ENCODE measurements around the gene HBG2.

HBG2 gene

DNA sequence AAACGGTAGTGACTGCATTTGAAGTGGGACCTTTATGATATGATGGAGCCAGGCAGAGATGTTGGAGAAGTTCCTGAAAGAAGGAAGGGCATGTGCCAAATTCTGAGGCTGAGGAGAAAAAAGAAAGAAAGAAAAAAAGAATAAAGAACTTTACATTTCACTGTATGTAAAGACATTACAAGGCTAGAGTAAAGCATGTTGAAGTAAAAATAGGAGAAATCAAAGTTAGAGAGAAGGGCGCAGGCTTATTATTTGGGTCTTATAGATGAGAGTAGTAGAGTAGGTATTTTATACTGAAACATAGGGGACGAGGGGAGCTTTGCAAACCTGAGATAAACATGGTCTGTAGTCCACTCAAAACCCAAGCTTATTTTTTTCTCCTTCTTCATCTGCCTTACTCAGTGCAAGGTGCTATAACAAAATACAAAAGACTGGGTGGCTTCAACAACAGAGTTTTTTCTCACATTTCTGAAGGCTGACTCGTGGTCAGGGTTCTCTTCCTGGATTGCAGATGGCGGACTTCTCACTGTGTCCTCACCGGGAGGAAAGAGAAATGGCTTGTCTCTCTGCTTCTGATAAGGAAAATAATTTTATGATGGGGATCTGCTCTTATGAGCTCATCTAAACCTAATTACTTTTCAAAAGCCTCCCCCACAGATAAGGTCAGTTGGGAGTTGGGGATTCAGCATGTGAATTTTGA lies 7.7 kb downstream of the HBG2 start:
- Histone ChIP-seq H3K9ac (no peak overlapping the region), H2AFZ (ENCODE audit: low read depth) (no peak overlapping the region), H3K27ac (no peak overlapping the region), H3K27me3 (ENCODE audit: insufficient read depth, low read depth) (no peaks in the 10 kb centered on the region), H3K4me2 (no peak overlapping the region), H3K4me3 (IDR thresholded peaks at IDR 0.05; ENCODE audit: insufficient read depth, low read depth, low read length) (no peak overlapping the region), H3K4me1 (ENCODE audit: low read depth, poor library complexity, severe bottlenecking) (peaks cover 8% of the 10 kb centered on the region), H3K79me2 (ENCODE audit: insufficient read depth, low read depth) (no peaks in the 10 kb centered on the region), H3K36me3 (ENCODE audit: insufficient read depth) (no peaks in the 10 kb centered on the region), H4K20me1 (ENCODE audit: insufficient read depth) (no peaks in the 10 kb centered on the region)
- TF ChIP-seq, protein P1, sequence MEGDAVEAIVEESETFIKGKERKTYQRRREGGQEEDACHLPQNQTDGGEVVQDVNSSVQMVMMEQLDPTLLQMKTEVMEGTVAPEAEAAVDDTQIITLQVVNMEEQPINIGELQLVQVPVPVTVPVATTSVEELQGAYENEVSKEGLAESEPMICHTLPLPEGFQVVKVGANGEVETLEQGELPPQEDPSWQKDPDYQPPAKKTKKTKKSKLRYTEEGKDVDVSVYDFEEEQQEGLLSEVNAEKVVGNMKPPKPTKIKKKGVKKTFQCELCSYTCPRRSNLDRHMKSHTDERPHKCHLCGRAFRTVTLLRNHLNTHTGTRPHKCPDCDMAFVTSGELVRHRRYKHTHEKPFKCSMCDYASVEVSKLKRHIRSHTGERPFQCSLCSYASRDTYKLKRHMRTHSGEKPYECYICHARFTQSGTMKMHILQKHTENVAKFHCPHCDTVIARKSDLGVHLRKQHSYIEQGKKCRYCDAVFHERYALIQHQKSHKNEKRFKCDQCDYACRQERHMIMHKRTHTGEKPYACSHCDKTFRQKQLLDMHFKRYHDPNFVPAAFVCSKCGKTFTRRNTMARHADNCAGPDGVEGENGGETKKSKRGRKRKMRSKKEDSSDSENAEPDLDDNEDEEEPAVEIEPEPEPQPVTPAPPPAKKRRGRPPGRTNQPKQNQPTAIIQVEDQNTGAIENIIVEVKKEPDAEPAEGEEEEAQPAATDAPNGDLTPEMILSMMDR (conservative IDR thresholded peaks at IDR 0.05; ENCODE audit: low read depth, low read length): no peak

DNA sequence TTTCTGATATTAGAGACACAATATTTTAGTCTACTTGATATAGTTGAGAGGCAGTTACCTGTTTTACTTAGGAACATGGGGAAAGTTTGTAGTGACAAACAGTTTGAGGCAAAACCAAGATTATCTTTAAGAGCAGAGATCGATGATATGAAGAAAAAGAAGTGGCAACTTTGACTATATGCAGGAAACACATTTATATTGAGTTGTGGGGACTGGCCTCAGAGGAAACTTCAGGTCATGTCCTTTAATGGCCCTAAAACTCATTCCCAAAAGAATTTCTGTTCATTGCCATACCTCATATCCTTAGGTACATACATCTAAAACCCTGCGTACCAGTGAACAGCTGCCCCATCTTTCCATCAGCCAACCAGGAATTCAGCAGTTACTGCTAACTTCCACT lies 9.4 kb downstream of the HBG2 start:
- H2AFZ ChIP-seq (ENCODE audit: low read depth): no peak overlapping the region
- H3K27ac ChIP-seq: no peak overlapping the region
- H3K9ac ChIP-seq: no peak overlapping the region
- H3K36me3 ChIP-seq (ENCODE audit: insufficient read depth): no peaks in the 10 kb centered on the region
- TF ChIP-seq, protein P1 (conservative IDR thresholded peaks at IDR 0.05; ENCODE audit: low read depth, low read length): no peak
- H3K4me1 ChIP-seq (ENCODE audit: low read depth, poor library complexity, severe bottlenecking): peaks cover 8% of the 10 kb centered on the region
- H3K4me2 ChIP-seq: no peak overlapping the region
- H3K4me3 ChIP-seq (IDR thresholded peaks at IDR 0.05; ENCODE audit: insufficient read depth, low read depth, low read length): no peak overlapping the region
- H3K27me3 ChIP-seq (ENCODE audit: insufficient read depth, low read depth): no peaks in the 10 kb centered on the region
- no peaks in the 10 kb centered on the region for H4K20me1 ChIP-seq (ENCODE audit: insufficient read depth)
- H3K79me2 ChIP-seq (ENCODE audit: insufficient read depth, low read depth): no peaks in the 10 kb centered on the region

DNA sequence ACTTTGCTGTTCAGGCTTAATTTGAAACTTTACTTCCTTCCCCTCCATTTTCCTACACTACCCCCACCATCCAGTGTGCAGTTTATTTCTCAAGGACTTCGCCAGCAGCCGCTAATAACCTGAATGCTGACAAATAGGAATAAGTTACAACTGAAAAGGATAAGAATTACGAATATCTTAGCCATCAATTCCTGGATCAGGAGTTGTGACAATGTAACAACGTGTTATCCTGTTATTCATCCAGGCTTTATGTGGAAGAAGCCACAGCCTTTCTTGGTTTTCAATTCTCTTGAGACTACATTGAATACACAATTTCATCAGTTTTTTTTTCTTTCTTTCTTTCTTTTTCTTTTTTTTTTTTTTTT lies 10.8 kb downstream of the HBG2 start:
- Histone ChIP-seq H3K4me3 (IDR thresholded peaks at IDR 0.05; ENCODE audit: insufficient read depth, low read depth, low read length) (no peak overlapping the region), H3K9ac (no peak overlapping the region), H3K4me1 (ENCODE audit: low read depth, poor library complexity, severe bottlenecking) (peaks cover 8% of the 10 kb centered on the region), H3K27ac (no peak overlapping the region), H3K36me3 (ENCODE audit: insufficient read depth) (no peaks in the 10 kb centered on the region), H4K20me1 (ENCODE audit: insufficient read depth) (no peaks in the 10 kb centered on the region), H3K4me2 (no peak overlapping the region), H3K79me2 (ENCODE audit: insufficient read depth, low read depth) (no peaks in the 10 kb centered on the region), H2AFZ (ENCODE audit: low read depth) (no peak overlapping the region), H3K27me3 (ENCODE audit: insufficient read depth, low read depth) (no peaks in the 10 kb centered on the region)
- TF ChIP-seq, protein P1 (conservative IDR thresholded peaks at IDR 0.05; ENCODE audit: low read depth, low read length): no peak

DNA sequence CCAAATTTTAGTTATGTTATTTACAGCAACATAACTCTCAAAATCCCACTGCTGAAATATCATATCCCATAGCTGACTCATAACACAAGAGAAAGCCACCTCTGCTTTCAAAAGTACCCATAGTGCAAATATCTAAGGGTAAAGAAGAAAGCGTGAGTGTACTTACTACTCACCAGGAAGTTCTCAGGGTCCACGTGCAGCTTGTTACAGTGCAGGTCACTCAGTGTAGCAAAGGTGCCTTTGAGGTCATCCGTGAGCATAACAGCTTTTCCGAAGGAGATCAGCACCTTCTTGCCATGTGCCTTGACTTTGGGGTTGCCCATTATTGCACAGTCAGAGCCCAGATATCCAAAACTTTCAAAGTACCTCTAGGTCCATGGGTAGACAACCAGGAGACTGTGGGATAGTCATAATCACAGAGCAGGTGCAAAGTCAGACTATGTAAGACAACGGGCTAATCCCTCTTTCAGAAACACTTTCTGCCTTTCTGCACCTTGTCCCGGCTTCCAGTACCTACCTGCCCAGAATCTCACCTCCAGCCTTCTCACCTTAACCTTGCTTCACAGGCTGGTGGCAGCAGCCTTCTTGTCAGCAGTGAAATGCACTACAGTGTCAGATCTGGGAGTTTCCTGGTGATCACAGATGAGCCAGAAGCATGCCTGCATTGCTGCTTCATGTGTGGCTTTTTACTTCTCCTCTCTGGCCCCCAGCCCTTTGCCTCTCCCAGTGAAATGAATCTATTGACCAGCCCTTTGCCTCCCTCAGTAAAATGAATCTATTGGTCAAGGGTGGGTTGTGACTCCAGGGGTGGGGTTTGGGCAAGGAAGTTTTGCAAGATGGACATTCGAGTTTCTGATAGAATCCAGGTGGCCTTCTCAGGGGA lies 11.4 kb downstream of the HBG2 start:
- H3K4me3 ChIP-seq (IDR thresholded peaks at IDR 0.05; ENCODE audit: insufficient read depth, low read depth, low read length): no peak overlapping the region
- H3K4me1 ChIP-seq (ENCODE audit: low read depth, poor library complexity, severe bottlenecking): peaks cover 8% of the 10 kb centered on the region
- TF ChIP-seq, protein P1 (conservative IDR thresholded peaks at IDR 0.05; ENCODE audit: low read depth, low read length): no peak
- no peaks in the 10 kb centered on the region for H4K20me1 ChIP-seq (ENCODE audit: insufficient read depth)
- no peak overlapping the region for H2AFZ ChIP-seq (ENCODE audit: low read depth)
- H3K36me3 ChIP-seq (ENCODE audit: insufficient read depth): no peaks in the 10 kb centered on the region
- no peak overlapping the region for H3K9ac ChIP-seq
- H3K27ac ChIP-seq: no peak overlapping the region
- H3K4me2 ChIP-seq: no peak overlapping the region
- no peaks in the 10 kb centered on the region for H3K79me2 ChIP-seq (ENCODE audit: insufficient read depth, low read depth)
- H3K27me3 ChIP-seq (ENCODE audit: insufficient read depth, low read depth): no peaks in the 10 kb centered on the region
